Endometrial microvascular endothelial cells (primary cell): ENCODE measurements around the gene FAM110A. TPM values are rescaled to one million over a fixed set of nuclear protein-coding genes. Genes with fewer than 3 reads are reported as not detected.
"Not testable (repeated sequence)": the region's sequence is repeated elsewhere in the genome, so short reads cannot be mapped to it uniquely, and the experiment has no call there.

Source experiments
- in situ Hi-C: cut with HindIII; loops from 2 replicates; pipeline ENCODE4 v1.10.0; 2017; ENCODE audit warnings: low sequenced_read_pairs, low pct_unique_long_range_greater_than_20kb; ENCODE audit errors: inconsistent ontology term
- total RNA-seq: library from RNA; depleted of rRNA; stranded (reverse); fragments of >200 nt; gene quantifications from one replicate; pipeline ENCODE4 v1.2.3, GENCODE V29; 2015; ENCODE audit errors: inconsistent ontology term

FAM110A gene
- total RNA-seq, 1 donor from 2014 or later, result 2.1 TPM

DNA sequence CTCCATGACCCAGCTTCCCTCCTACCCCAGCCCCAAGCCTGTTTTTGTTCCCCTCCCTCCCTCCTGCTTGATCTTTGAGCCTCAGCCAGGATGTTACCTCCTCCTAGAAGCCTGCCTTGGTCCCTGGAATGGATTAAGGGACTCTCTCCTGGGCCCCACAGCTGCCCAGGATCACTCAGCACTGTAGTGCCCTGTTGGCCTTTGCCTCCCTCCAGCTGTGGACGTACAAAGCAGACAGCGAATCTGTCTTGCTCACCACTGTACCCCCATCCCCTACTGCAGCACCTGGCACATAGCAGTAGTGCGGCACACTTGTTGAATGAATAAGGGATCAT, 11.8 kb upstream of the FAM110A start:
- in situ Hi-C loops, result no loop called here

DNA sequence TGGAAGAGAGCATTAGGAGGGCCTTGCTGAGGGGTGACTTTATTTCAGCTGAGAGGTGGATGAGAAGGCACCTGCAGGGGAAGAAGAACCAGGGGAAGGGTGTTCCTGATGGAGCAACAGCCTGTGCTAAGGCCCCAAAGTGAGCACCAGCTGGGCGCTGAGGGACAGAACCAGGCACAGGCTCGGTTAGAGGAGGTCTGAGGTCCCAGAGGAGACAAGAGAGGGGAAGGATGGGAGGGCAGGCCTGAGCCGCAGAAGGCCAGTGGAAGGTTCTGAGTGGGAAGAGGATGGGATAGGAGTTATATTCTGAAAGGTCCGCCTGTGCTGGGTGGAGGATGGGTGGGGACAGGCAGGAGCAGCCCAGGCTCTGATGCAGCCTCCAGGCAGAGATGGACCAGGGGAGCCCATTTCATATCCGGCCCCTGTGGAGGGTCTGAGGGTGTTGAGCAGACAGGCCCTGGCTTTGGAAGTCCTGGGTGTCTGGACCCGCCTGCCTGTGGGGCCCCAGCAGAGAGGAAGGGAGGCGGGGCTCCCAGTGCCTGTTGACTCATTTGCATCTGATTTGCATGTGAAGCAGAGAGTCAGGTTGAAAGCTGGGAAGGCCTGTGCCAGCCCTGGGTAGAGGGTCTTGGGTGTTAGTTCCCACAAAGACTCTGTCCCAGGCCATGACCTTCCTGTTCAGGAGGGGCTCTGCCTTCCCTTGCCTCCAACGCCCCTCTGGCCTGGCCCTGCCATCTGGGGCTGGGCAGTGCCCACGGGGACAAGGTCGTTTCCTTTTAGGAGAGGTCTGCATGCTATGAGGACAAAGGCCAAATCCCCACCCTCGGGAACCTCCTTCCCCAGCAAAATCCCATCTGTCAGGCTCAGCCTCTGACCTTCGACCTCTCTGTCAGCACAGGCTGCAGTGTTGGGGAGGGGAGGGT, 10.6 kb upstream of the FAM110A start:
- in situ Hi-C loops, result no loop called here

DNA sequence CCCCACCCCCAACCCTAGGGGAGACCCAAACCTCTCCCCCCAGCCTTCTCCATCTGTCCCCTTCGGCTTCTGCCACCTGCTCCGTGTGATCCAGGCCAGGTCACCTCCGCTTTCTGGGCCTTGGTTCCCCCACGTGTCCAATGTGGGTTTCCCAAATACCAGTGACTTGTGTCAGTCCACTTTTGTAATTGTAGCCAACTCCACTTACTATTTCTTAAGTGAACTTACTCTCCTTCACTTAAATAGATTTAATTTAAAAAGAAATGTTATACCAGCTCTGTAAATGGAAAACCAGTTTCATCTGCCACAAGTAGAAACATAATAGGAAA, 10.0 kb upstream of the FAM110A start:
- in situ Hi-C loops, result no loop called here

DNA sequence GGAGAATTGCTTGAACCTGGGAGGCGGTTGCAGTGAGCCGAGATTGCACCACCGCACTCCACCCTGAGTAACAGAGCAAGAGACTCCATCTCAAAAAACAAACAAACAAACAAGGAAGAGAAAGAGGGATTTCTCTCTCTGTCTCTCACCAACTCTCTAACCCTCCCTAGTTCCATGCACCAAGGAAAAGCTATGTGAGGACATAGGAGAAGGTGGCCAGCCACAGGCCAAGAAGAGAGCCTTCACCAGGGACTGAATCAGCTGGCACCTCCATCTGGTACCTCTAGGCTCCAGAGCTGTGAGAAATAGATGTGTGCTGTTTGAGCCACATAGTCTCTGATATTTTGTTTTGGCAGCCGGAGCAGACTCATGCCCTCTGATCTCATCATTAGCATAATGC, 9.0 kb upstream of the FAM110A start:
- in situ Hi-C loops, result no loop called here

DNA sequence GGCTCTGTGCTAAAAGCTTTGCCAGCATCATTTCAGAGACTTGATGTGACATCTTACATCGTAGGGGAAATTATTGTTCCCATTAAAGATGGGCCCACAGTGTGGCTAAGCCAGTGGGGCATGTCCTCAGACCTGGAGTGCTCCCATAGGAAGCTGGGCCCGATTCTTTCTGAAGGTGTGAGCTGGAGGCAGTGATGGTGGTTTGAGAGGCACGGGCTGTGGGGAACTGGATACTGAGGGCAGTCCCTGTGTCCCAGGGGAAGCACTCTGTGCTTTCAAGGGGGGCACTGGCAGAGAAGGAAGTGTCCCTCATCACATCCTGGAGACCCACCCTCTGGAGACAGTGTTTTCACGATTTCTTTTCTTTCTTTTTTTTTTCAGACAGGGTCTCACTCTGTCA, 8.6 kb upstream of the FAM110A start:
- in situ Hi-C loops, result no loop called here

DNA sequence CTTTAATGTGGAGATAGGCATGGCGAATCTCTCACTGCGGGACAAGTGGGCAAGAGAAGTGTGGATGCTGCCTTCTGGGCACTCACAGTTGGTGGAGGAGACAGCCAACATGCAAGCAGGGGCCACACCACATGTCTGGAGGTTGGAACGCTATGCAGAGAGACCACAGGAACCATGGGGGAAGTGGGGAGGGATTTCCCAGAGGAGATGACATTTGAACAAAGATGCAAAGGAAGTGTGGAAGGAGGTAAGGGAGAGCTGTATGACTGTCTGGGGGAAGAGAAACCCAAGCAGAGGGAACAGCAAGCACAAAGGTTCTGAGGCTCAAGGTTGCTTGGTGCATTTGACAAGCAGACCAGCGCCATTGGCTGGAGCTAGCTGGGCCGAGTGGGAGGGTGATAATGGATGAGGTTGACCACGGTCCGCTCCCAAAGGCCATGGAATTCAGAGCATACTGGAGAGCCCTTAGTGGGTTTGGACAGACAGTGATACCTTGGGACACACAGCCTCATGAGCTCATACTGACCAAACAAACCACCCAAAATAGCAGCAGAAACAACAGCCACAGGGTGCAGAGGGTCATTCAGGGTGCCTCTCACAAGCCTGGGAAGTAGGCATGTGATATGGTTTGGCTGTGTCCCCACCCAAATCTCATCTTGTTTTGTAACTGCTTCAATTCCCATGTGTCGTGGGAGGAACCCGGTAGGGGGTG, 7.6 kb upstream of the FAM110A start:
- in situ Hi-C loops, result no loop called here

DNA sequence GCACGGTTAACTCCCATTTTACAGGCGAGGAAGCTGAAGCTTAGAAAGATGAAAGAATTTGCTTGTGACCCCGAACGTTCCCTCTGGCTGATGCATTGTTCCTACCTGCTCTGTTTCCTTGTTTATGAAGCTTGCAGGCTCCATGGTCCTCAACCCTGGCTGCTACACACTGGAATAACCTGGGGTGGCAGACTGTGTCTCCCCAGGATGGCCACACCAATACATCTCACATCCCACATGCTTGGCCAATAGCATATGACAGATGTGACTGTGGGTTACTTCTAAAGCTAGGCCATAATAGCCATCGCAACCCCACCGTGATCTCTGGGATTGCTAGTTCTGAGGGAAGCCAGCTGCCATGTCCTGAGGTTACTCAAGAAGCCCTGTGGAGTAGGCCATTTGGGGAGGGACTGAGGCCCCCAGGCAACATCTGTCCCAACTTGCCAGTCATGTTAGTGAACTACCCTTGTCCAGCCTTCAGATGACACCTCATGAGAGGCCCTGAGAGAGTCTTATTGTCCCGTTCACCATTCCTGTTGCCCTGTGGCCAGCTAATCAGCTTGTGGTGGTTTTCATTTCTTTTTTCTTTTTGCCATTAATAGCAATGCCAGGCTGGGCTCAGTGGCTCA, 6.7 kb upstream of the FAM110A start:
- in situ Hi-C loops, result no loop called here

DNA sequence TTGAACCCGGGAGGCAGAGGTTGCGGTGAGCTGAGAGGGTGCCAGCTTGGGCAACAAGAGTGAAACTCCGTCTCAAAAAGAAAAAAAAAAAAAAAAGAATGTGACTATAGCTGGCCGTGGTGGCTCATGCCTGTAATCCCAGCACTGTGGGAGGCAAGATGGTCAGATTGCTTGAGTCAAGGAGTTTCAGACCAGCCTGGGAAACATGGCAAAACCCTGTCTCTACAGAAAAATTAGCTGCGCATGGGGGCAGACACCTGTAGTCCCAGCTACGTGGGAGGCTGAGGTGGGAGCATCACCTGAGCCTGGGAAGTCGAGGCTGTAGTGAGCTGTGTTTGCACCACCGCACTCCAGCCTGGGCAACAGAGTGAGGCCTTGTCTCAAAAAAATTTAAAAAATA, 5.5 kb upstream of the FAM110A start:
- in situ Hi-C loops, result not testable (repeated sequence)

DNA sequence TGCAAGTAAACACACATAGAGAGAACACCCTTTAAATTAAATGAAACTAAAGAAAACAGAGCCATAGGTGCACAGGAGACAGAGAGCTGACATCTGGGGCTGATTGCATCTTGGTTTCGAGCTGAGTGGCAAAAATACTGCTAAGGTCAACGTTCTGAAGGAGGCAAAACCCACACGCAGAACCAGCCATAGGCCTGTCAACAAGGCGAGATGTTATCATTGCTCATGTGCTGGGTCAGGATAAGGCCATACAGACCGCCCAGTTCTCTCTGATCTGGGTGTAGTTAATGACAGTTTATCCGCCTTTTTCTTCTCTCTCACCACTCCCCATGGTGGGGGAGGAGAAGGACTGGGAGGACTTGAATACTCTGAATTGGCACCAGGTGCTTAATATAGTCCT, 4.5 kb upstream of the FAM110A start:
- in situ Hi-C loops, result no loop called here

DNA sequence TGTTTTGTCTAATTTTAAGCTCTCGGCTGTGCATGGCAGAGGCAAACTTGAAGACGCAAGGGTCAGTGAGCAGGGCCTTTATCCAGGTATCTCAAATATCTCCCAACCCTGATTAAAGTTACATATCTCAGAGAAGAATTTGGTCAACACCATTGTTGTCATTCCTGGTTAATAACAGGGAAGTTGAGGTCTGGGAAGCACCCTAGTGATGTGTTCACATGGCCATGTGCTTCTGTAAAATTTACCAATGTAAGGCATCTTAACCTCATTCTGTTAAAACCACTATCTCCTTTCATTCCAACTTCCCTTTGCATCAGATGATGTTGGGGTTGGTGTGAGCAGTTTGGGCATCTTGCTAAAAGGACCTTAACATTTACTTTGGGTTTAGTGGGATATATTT, 4.0 kb upstream of the FAM110A start:
- in situ Hi-C loops, result no loop called here

DNA sequence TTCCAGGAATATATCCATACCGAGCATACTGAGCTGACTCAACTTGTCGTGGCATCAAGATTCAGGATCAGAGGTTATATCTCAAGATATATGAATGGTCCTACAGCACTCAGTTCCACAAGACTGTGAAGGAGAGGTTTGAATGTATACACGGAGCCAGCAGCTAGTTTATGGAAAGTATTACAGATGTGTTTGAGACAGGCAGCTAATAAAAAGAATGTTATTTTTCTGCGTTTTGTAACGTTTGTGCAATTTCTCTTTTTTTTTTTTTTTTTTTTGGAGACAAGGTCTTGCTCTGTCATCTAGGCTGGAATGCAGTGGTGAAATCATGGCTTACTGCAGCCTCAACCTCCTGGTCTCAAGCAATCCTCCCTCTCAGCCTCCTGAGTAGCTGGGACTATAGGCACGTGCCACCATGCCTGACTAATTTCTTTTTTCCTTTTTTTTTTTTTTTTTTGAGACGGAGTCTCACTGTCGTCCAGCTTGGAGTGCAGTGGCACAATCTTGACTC, 3.4 kb upstream of the FAM110A start:
- in situ Hi-C loops, result no loop called here

DNA sequence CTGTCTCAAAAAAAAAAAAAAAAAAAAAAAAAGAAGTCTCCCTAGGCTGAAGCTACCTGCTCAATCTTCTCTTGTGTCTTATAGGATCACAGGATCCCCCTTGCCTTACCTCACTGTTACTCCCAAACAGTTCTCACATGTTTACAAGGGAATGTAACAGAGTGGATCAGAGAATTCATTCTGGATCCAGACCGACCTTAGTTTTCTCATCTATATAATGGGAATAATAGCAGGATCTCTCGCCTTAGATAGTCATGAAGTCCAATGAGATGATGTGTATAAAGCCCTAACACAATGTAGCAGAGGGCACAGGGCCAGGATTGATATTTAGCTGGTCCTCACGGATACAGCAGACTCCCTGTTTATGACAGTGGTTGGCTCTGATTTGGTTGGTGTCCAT, 2.3 kb upstream of the FAM110A start:
- in situ Hi-C loops, result no loop called here

DNA sequence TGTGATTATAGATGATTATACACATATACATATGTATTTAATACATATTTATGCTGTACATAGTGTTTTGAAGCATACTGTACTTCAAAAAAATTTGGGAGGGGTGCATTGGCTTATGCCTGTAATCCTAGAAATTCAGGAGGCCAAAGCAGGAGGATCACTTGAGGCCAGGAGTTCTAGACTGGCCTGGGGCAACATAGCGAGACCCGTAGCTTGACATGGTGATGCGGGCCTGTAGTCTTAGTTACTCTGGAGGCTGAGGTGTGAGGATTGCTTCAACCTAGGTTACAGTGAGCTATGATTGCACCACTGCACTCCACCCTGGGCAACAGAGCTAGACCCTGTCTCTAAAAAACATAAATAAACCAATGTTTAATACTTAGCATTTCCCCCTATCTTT, 1.6 kb upstream of the FAM110A start:
- in situ Hi-C loops, result no loop called here

DNA sequence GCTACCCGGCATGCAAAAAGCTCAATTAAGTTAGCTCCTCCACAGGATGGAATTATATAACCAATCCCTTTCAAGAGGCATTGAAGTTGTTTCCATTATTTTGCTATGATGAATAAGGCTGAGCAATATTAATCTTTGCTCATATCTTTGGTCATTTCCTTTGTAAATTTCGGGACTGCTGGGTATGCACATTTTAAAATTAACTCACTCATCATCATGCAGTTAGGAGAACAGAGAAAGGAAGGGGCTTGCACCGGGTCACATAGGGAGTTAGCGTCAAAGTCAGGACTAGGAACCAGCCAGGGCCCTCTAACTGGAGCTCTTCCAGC, 430 bp upstream of the FAM110A start:
- in situ Hi-C loops, result no loop called here

DNA sequence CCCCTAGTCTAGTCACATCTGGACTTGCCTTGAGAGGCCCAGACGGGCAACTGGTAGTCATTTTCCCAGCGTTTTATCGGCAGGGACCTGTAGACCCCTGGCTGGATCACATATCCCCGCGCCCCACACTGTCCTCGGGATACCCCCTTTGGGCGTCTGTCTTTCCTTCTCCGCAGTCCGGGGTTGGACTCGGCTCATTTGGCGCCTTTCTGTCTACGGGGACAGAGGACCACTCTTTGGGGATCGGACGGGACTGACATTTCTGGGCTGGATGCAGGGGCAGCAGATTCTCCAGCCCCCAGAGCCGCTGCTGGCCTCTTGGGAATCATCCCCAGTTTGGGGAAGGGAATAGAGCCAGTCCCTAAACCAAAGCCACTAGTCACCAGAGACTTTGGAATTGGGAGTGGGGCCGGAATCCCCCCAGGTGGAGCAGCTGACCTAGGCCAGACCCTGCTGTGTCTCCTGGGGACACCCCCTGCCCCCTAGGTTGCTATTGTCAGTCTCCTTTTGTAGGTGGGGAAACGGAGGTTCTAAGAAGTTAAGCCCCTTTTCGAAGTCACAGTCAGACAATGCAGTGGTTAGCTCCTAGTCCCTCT, 734 bp downstream of the FAM110A start:
- in situ Hi-C loops, result no loop called here

DNA sequence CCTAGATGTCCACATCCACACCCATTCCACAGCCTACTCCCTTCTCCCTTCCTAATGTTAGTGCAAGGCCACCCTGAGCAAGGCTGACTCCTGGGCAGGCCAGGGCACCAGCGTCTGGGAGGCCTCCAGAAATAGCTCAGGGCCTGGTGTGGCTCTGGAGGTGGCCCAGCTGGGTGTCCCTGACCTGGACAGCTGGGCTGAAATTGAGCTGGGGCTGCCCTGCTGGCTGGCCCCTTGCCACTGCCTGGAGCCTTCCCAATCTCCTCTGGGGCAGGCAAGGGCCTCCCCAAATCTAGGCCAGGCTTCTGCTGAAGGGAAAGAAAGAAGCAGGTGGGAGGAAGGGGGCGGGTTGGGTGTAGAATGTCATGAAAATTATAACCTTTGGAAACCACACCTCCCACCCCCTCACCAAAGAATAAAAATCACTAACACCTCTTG, 2.1 kb downstream of the FAM110A start:
- in situ Hi-C loops, result no loop called here

DNA sequence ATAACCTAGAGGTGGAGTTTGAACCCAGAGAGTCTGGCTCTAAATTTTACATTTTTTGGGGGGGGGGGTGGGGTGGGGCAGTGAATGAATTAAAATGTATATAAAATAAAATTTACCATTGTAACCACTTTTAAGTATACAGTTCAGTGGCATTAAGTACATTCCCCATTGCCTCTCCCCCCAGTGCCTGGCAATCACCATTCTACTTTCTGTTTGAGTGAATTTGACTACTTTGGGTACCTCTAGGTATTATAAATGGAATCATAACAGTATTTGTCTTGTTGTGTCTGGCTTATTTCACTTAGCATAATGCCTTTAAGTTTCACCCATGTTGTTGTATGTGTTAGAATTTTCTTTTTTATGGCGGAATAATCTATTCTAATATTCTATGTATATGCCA, 2.7 kb downstream of the FAM110A start:
- in situ Hi-C loops, result no loop called here

DNA sequence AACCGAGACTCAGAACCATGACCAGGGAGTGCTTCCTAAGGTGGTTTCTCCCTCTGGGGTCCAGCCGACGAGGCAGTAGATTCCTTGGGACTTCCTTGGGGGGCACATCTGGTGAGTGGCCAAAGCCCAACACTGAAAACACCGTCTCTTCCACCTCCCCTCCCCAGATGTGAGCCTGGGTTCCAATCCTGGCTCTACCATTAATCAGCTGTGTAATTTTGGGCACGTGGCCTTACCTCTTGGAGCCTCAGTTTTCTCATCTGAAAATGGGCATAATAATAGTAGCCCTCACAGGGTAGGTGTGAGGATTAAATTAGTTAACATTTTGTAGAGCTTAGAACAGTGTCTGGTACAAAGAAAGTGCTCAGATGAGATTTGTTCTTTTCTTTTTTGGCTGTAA, 5.5 kb downstream of the FAM110A start:
- in situ Hi-C loops, result no loop called here

DNA sequence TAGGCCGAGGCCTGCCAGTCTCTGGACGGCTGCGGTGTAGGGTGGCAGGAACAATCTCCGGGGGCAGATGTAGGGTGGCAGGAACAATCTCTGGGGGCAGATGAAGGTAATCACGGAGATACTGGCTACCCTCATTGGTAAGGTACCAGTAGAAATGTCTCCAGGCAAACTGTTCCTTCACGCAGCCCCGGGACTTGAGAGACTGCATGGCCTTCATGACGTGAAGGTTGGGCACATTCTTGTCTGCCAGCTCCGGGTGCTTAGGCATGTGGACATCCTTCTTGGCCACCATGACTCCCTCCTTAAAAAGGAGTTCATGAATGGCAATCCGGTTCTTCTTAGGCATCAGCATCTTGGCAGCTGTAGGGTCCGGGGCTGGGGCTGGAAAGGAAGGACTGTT, 6.1 kb downstream of the FAM110A start:
- in situ Hi-C loops, result no loop called here

DNA sequence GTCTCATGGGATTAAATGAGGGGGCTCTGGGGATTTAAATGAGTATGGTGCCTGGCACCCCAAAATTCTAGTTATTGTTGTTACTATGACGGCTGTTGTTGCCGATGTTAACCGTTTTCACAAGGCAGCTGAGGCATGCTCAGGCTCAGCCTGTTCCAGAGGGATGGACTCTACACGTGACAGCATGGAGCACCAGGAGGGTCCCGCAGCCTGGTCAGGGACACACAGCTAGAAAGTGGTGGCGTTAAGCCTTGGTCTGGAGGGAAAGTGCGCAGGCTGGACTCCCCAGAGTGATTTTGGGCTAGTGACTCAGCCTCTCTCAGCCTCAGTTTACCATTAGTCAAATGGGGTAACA, 7.0 kb downstream of the FAM110A start:
- in situ Hi-C loops, result no loop called here
